ENCODE data around the gene ABTB2.

Gene ABTB2

GRCh38 chr11:34317666-34318065 is 40.1 kb downstream of the ABTB2 start:
- in situ Hi-C loops (cut with MboI; ENCODE audit: low sequenced_read_pairs), result no loop called here

GRCh38 chr11:34317036-34317360 is 40.8 kb downstream of the ABTB2 start:
- in situ Hi-C loops (cut with MboI; ENCODE audit: low sequenced_read_pairs), result no loop called here

GRCh38 chr11:34316347-34317035 is 41.3 kb downstream of the ABTB2 start:
- in situ Hi-C loops (cut with MboI; ENCODE audit: low sequenced_read_pairs), result no loop called here

- in situ Hi-C loops (cut with MboI; ENCODE audit: low sequenced_read_pairs), result no loop called here
Observed at GRCh38 chr11:34315394-34315793, 42.4 kb downstream of the ABTB2 start.

DNA sequence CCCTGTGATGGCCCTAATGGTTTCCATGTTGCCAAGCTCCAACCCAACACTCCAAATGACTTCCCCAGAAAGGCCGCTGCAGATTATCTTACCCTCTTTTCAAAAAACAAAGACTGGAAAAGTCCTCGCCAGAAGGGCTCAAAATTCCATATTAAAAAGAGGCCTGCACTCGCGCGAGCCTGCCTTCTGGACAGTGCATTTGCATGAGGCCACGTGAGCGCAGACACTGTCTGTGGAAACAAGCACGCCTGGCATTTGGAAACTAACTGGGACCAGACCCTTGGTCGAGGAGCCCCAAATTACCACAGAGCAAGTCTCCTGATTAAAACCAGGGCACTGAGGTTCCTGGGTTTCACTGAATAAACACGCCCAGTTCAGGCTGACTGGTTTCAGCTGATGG is 42.9 kb downstream of the ABTB2 start:
- in situ Hi-C loops (cut with MboI; ENCODE audit: low sequenced_read_pairs), result no loop called here

DNA sequence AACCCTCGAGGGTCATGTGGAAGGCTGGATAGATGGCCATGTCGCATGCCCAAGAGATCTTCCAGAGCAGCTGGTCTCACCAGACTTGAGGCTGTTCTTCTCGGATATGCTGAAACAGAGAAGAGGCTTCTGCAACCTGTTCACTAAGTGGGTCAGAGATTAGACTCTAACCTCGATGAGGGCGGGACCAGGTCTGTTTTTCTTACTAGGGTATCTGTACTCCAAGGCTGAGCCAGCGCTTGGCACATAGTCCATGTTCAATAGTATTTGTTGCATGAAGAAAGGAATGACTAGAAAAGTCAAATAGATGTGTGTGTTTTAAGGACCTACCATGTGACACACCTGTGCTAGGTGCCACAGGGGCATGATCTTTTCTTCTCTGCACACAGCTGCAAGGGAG is 43.6 kb downstream of the ABTB2 start:
- in situ Hi-C loops (cut with MboI; ENCODE audit: low sequenced_read_pairs), result no loop called here

GRCh38 chr11:34313099-34313517 is 44.7 kb downstream of the ABTB2 start:
- in situ Hi-C loops (cut with MboI; ENCODE audit: low sequenced_read_pairs), result no loop called here

DNA sequence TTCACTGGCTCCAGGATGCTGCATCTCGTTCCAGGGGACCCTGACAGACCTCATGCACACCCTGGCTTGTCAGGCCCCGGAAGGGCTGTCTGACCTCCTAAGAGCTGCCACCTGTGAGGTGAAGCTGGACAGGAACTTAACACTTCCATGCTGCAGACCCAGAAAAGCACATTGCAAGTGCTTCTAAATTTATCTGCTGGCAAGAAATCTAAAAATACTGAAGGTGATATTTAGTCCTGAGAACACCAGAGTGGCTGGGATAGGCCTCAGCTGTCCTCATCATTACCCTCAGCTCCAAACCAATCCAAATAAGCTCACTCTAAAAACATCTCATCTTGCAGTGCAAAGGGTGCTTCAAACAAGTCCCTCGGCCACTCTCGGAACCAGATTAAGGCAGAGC is 46.7 kb downstream of the ABTB2 start:
- in situ Hi-C loops (cut with MboI; ENCODE audit: low sequenced_read_pairs), result no loop called here

DNA sequence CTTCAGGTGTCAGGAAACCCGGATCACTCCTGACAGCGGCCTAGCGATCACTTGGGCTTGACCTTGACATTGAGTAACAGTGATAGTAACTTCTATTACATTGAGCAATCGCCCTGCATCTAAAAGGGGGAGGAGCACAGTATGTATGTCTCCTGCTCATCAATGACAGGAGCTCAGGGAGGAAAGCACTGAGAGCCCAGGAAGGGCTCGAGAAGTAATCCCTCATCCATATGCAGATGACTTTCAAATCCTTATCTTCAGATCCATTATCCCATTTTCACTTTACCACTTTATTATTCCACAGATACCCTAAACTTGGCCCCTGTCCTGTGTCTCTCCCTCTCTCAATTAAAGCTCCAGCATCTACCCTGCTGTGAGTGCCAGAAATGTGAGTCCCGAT is 47.8 kb downstream of the ABTB2 start:
- in situ Hi-C loops (cut with MboI; ENCODE audit: low sequenced_read_pairs), result no loop called here

DNA sequence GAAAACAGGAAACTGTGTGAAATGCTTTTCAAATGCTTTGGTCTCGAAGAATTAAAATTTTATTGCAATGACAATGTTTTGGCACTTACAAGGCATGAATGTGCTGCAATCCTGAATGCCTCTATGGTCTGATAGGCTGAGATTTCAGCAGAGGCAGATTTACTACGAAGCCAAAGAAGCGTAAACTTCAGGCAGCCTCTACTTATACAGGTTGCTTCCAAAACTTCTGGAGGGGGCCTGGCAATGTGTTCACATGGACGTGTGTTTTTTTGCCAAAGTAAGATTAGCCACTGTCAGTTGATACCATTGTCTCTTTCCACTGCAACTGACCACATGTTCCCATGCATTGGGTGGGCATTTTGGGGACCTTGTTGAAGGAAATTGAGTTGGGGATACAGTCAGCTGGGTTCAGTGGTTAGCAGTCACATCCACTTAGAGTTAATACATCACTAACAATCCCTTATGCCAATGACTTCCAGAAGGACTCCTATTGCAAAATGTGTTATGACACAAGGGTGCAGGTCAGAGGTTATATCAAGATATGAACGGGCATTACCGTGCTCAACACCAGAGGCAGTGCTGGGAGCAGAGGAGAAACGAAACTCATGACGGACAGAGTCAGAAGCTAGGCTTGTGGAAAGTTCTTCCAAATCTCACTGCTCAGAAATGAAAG is 48.8 kb downstream of the ABTB2 start:
- in situ Hi-C loops (cut with MboI; ENCODE audit: low sequenced_read_pairs), result no loop called here

GRCh38 chr11:34308049-34308912 is 49.5 kb downstream of the ABTB2 start:
- in situ Hi-C loops (cut with MboI; ENCODE audit: low sequenced_read_pairs), result no loop called here

- in situ Hi-C loops (cut with MboI; ENCODE audit: low sequenced_read_pairs), result no loop called here
Observed at GRCh38 chr11:34305780-34306179, 52.0 kb downstream of the ABTB2 start.

- in situ Hi-C loops (cut with MboI; ENCODE audit: low sequenced_read_pairs), result no loop called here
Observed at GRCh38 chr11:34305193-34305592, 52.6 kb downstream of the ABTB2 start.

DNA sequence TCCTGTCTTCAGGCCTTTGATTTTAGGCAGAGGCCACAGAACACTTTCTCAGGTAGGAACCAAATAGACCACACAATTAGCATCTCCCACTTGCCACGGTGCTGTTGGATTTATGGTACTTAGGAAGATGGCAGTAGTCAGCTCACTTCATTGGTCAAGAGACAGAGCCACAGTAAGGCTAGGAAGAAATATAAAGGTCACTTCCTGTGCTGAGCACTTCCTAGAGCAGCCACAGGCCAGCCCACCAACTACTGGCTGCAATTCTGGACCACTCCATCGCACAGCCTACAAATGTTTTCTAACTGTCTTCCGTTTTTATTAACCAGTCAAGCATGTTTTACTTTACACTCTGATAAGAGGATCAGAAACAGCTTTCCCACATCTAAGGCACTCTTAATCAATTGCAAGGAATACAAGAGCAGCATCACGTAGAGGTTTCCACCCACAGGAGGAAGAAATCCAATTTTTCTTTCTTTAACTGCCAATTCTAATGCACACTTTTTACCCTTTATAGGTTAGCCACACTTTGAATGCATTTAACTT is 54.7 kb downstream of the ABTB2 start:
- in situ Hi-C loops (cut with MboI; ENCODE audit: low sequenced_read_pairs), result no loop called here

DNA sequence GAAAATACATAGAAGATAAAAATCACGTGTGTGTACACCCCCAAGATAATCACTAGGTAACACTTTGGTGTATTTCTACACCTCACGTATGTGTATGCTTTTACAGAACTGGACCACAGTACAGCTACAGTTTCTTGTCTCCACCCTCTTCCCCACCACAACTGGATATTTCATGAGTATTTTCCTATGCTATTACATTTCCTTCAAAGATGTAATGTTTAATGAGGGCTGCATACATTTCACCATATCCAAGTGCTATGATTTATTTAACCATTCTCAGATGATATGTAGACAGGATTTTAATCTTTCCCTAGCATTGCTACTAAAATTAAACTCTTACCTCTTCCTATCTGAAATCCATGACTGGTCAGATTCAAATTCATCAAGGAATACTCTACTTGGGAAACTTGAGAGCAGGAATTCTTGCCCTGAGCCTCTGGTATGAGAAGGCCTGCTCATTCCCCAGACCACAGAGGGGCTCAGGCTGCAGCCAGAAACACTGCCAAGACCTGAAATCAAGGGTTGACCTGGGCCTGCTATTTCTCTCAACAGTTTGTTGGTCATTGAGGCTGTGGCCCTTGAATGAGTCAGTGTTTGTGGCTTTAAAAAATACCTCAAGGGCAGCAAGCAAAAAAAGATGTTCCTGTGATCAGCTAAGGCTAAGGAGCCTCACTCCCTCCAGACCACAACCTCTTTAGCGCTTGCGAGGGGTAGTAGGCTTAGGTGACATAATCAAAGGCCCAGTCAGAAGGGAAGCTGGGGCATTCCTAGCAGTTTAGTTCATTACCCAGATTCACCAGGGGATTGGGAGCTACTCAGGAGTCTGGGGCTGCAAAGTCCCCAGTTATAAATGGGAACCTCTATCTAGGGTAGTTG is 55.5 kb downstream of the ABTB2 start:
- in situ Hi-C loops (cut with MboI; ENCODE audit: low sequenced_read_pairs), result no loop called here

DNA sequence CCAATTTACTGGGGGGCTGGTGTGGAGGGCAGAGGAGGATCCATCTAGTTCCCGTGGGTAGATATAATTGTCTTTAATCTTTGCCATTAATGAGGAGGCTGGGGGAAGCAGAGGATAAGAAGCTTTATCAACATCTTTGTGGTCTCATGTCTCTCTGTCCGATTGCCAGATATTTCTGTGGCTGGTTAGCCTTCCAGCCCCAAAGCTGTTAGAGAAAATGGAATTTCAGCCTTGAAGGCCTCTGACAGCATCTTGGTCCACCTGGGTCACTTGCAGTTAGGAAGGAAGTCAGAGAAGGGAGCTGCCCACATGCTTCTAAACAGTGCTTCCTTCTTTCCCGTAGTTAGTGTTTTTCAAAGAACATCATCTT is 56.9 kb downstream of the ABTB2 start:
- in situ Hi-C loops (cut with MboI; ENCODE audit: low sequenced_read_pairs), result no loop called here

DNA sequence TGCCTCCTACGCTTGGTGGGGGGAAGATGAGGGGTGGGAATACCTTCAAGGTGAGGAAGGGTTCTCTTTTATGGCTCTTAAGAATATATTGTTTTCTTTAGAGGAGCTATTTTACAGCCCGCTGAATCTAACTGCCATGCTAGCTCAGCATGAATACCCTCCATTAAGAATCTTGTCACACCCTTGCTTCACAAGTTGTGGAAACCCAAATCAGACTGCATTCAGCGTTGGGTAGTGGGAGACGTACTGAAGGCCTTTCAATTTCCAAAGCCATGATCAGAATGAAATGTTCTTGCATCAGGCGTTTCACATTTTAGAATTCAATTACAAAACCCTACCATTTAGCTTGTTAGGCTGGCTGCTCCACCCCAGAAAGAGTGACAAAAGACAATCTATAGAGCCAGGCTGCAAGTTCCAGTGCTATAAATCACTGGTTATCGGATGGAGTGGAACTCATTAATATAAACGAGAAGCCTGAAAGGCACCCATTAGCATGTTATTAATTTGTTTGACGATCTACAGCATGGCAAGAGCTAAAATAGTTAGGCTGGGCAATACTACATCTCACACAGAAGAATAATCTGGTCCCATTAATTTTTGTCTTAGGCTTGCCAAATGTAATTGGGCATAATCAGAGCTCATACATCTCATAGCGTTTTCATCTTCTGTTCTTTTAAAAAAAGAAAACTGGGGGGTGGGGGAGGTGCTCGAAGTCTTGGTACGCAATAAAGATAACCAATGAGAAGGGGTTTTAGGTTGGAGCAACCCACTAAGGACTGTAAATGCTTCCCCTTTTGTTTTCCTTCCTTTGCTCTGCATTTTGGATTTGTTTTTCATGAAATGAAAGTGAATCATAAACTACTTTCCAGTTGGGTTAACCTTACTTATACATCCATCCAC is 57.5 kb downstream of the ABTB2 start:
- in situ Hi-C loops (cut with MboI; ENCODE audit: low sequenced_read_pairs), result no loop called here

GRCh38 chr11:34299284-34299972 is 58.4 kb downstream of the ABTB2 start:
- in situ Hi-C loops (cut with MboI; ENCODE audit: low sequenced_read_pairs), result no loop called here

DNA sequence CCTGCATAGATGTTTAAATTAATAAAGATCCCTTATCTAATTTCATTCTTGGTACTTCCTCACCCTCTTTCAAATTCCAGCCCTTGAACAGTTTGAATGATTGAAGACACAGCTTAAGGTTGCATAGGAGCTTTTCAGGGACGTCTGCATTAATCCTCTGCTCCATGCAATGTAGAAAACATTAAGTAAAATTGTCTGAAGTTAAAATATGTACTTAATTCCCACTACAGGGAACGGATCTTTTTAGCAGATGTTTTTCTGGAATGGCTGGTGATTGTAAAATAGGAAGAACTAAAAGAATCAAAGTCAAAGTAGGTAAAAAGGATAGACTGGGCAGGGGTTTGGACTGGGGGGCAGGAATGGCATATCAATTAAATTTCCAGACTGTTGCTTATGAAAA is 58.9 kb downstream of the ABTB2 start:
- in situ Hi-C loops (cut with MboI; ENCODE audit: low sequenced_read_pairs), result no loop called here

Data from hTERT RPE-1 (cell line).